A549 (cell line): ENCODE measurements around the gene CRMP1.

ENCODE experiments used
- CEBPB ChIP-seq, 2 experiments: fragments of >200 bp in 1 of 2; sonication (Bioruptor Twin) in 1 of 2; formaldehyde crosslinking in 1 of 2; IDR thresholded peaks; 2 replicates each; pipeline ENCODE4 v1.6.1; 2012 to 2016
- EHMT2 ChIP-seq: fragments of 200-600 bp; sonication (generic); IDR thresholded peaks from 2 replicates; pipeline ENCODE4 v1.6.1; 2016; ENCODE audit warnings: antibody characterized with exemption, low read depth, mild to moderate bottlenecking, moderate library complexity
- EP300 ChIP-seq, 2 experiments: fragments of >200 bp; sonication (Bioruptor Twin); formaldehyde crosslinking; IDR thresholded peaks; 2 replicates in 1 of 2; 3 replicates in 1 of 2; pipeline ENCODE4 v1.6.1; 2016 to 2017
- MAFK ChIP-seq: fragments of 450-650 bp; IDR thresholded peaks from 2 replicates; pipeline ENCODE4 v1.6.1; 2014; ENCODE audit not compliant: partially characterized antibody
- MAZ ChIP-seq: fragments of 150-350 bp; IDR thresholded peaks from 2 replicates; pipeline ENCODE4 v1.6.1; 2014; ENCODE audit warnings: antibody characterized with exemption, low read depth, low read length, borderline replicate concordance
- POLR2A ChIP-seq: IDR thresholded peaks from 2 replicates; pipeline ENCODE4 v1.6.1; 2012; ENCODE audit warnings: mild to moderate bottlenecking, low read length
- RNF2 ChIP-seq: fragments of 200-600 bp; sonication (generic); IDR thresholded peaks from 2 replicates; pipeline ENCODE4 v1.6.1; 2016; ENCODE audit warnings: low read depth, mild to moderate bottlenecking, antibody characterized with exemption, moderate library complexity, borderline replicate concordance
- TFCP2L1 ChIP-seq: fragments of 250-450 bp; sonication (Bioruptor Pico); IDR thresholded peaks from 2 replicates; pipeline ENCODE4 v1.5.0; 2021; ENCODE audit warnings: mild to moderate bottlenecking
- ZFP36 ChIP-seq: fragments of 450-650 bp; IDR thresholded peaks from 2 replicates; pipeline ENCODE4 v1.6.1; 2014; ENCODE audit warnings: borderline replicate concordance; ENCODE audit not compliant: partially characterized antibody
- TF ChIP-seq, protein P1 (sequence below): fragments of >200 bp; sonication (Bioruptor Twin); formaldehyde crosslinking; IDR thresholded peaks from 3 replicates; pipeline ENCODE4 v1.5.1; 2016
- TF ChIP-seq, protein P2 (sequence below): IDR thresholded peaks from 2 replicates; pipeline ENCODE4 v1.6.1; 2012

DNA sequence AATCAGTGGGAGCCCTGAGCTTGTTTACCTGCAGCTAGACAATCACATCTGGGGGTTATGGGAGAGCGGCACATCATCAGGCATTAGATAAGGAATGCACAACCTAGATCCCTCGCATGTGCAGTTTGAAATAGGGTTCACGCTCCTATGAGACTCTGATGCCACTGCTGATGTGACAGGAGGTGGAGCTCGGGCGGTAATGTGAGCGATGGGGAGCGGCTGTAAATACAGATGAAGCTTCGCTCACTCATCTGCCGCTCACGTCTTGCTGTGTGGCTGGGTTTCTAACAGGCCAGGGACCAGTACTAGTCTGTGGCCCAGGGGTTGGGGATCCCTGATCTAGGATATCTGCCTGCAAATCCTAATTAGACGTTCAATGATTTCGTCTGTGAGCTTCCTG lies 90.3 kb downstream of the CRMP1 start:
- TF ChIP-seq POLR2A = no peak
- TF ChIP-seq, protein P1, sequence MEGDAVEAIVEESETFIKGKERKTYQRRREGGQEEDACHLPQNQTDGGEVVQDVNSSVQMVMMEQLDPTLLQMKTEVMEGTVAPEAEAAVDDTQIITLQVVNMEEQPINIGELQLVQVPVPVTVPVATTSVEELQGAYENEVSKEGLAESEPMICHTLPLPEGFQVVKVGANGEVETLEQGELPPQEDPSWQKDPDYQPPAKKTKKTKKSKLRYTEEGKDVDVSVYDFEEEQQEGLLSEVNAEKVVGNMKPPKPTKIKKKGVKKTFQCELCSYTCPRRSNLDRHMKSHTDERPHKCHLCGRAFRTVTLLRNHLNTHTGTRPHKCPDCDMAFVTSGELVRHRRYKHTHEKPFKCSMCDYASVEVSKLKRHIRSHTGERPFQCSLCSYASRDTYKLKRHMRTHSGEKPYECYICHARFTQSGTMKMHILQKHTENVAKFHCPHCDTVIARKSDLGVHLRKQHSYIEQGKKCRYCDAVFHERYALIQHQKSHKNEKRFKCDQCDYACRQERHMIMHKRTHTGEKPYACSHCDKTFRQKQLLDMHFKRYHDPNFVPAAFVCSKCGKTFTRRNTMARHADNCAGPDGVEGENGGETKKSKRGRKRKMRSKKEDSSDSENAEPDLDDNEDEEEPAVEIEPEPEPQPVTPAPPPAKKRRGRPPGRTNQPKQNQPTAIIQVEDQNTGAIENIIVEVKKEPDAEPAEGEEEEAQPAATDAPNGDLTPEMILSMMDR = no peak
- no peak for TF ChIP-seq EP300 (IDR thresholded peaks at IDR 0.05)
- no peak for TF ChIP-seq RNF2
- no peak for TF ChIP-seq CEBPB (IDR thresholded peaks at IDR 0.05)
- no peak for TF ChIP-seq MAZ
- no peak for TF ChIP-seq EHMT2
- TF ChIP-seq, protein P2, sequence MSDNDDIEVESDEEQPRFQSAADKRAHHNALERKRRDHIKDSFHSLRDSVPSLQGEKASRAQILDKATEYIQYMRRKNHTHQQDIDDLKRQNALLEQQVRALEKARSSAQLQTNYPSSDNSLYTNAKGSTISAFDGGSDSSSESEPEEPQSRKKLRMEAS = no peak
- no peak for TF ChIP-seq ZFP36
- TF ChIP-seq MAFK = no peak
- no peak for TF ChIP-seq TFCP2L1 (CRISPR knock-in tag)
